Effector CD8-positive, alpha-beta T cell (primary cell): Measurements from ENCODE around the gene PRIM2.
"Not testable (repeated sequence)": the region's sequence is repeated elsewhere in the genome, so short reads cannot be mapped to it uniquely, and the experiment has no call there.

ENCODE experiments used
- DNase-seq: peaks from one replicate; lab custom pipeline; 2025; lab: John Stamatoyannopoulos, UW
- total RNA-seq, 4 experiments: gene quantifications; one replicate each; lab custom pipeline; 2026; lab: John Stamatoyannopoulos, UW

PRIM2 gene
- total RNA-seq, result 11.9 to 24.4 (median 21.9) reads per million in 4 experiments

GRCh38 chr6:57317060-57317943 lies at the start of gene PRIM2:
PRIM2 (plus strand) TSS chr6:57317630; CDS start chr6:57318446, 816 bp downstream.
- peak; percentile 75 for DNase-seq

GRCh38 chr6:57268294-57268640 lies 49.2 kb upstream of the PRIM2 start:
- DNase-seq, result no peak

GRCh38 chr6:57274113-57274824 lies 43.2 kb upstream of the PRIM2 start:
- DNase-seq, result not testable (repeated sequence)

DNA sequence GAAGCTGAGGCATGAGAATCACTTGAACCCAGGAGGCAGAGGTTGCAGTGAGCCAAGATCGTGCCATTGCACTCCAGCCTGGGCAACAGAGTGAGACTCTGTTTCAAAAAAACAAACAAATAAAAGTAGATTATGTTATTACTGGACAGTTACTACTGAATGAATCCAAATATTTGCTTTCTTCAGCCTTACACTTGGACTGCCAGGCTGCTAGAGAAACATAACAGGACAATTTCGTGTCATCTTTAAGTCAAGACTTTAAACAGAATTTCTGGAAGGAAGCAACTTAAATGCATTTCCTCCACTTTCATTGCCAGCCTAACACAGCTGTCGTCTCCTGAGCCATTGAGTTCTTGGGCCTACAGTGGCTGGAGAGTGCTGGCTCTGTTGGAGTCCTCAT lies 42.0 kb upstream of the PRIM2 start:
- DNase-seq, result no peak

DNA sequence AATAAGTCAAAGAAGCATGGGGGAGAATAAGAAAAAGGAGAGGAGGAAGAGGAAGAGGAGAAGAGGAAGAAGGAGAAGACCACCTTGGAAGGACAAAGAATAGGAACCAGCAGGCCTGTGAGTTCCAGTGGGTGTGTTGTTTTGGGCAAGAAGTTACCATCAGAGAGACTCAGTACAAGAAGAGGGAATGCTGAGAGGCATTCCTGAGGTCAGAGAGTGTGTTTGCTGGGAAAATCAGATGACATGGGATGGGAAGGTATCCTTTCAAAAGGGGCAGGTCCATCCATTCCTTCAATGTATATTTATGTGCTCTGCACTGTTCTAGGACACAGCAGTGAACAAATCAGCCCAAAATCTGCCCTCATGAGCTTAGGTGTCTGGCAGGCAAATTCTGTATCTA lies 40.5 kb upstream of the PRIM2 start:
- DNase-seq, result no peak

DNA sequence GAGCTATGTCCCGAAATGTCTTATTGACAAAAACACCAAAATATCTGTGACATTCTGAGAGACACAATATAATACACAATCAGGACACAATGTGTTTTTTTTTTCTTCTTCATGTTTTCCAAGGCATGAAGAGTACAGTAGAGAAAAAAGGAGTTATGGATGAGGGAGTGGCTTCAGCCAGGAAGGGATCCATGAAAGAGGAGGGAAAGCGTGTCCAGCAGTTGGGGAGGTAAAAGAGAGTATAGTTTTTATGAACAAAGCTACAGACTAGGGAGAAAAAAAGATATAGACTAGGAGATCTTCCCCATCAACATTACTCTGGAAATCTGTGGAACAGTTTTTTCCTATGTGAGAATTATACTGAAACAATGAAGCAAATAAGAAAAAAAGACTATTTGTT lies 38.9 kb upstream of the PRIM2 start:
- no peak for DNase-seq

- no peak for DNase-seq
Observed at GRCh38 chr6:57279013-57279412, 38.4 kb upstream of the PRIM2 start.

- DNase-seq, result no peak
Observed at GRCh38 chr6:57283106-57283505, 34.3 kb upstream of the PRIM2 start.

DNA sequence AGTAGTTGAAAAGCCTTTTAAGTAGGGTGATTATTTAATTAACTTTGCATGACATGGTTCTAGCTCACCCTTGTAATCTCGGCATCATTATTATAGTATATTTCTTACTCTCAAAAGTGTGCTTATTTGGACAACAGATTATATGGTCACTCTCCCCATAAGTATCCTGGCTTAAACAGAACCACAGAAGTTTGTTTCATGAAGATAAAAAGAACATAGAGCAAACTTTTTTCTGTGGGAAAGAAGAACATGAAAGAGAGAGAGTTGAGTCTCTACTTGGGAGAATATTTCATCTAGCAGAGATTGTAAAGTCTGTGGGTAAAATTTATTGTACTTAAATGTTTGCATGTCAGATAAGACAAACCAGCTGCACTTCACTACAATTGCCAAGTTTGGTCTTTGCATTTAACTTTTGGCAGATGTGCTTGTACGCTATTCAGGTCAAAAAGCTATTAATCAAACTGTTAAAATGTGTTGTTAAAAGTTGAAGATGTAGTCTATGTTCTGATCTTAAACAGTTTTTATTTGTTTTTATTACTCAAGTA lies 33.4 kb upstream of the PRIM2 start:
- DNase-seq, result no peak

GRCh38 chr6:57288136-57288535 lies 29.3 kb upstream of the PRIM2 start:
- DNase-seq, result not testable (repeated sequence)

DNA sequence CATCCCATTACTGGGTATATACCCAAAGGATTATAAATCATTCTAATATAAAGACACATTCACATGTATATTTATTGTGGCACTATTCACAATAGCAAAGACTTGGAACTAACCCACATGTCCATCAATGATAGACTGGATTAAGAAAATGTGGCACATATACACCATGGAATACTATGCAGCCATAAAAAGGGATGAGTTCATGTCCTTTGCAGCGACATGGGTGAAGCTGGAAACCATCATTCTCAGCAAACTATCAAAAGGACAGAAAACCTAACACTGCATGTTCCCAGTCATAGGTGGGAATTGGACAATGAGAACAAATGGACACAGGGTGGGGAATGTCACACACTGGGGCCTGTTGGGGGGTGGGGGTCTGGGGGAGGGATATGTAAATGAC lies 24.0 kb upstream of the PRIM2 start:
- not testable (repeated sequence) for DNase-seq

- DNase-seq, result no peak
Observed at GRCh38 chr6:57294862-57295445, 22.5 kb upstream of the PRIM2 start.

DNA sequence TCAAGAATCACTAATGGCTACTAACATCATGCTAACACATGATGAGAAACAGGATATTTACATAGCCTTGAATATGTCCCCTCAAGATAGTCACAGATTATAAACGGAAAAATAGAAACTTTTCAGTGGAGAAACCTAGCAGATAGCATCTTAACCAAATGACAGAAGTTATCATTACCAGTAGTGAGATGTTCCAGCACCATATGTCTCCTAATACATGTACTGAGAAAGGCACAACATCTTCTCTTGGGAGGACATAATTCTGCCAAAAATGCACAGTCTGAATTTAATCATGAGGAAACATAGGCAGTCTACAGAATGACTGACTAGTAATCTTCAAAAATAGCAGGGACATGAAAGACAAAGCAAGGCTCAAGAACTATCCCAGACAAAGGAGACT lies 19.9 kb upstream of the PRIM2 start:
- DNase-seq, result no peak

GRCh38 chr6:57298741-57299140 lies 18.7 kb upstream of the PRIM2 start:
- no peak for DNase-seq

GRCh38 chr6:57301757-57302156 lies 15.7 kb upstream of the PRIM2 start:
- DNase-seq, result no peak

GRCh38 chr6:57302477-57302876 lies 15.0 kb upstream of the PRIM2 start:
- no peak for DNase-seq

- DNase-seq, result no peak
Observed at GRCh38 chr6:57303931-57304681, 13.3 kb upstream of the PRIM2 start.

DNA sequence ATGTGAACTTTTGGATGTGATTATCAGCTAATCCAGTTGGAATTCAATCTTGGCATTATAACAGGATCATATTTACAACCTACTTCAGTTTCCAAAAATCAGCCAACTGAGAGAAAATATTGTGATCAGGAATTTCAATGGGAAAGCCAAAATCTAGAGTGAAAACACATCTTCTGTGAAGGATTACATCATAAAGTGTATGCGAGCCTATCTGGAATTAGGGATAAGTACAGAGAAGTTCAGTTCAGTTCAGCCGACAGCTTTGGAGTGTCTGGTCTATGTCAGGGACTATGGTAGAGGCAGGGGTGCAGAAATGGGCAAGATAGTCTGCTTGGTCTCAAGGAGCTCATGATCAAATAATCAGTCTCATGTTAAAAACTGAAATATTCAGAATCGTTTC lies 12.3 kb upstream of the PRIM2 start:
- no peak for DNase-seq

DNA sequence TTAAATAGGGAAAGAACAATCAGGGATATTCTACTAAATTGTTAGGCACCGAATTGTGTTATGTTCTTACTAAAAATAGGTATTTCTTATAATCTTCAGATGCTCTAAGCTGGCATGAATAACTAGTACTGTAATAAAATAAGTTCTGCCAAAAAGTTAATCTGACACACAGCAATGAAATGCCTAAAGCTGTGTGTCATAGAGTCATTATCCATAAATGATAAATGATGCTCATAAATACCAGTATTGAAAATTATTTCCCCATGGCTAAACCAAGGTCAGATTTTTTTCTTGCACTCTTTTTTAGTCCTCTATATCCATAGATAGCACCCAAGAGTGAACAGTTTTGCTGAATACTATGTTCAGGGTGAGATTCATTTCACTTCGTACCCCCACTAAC lies 11.7 kb upstream of the PRIM2 start:
- DNase-seq, result no peak

- no peak for DNase-seq
Observed at GRCh38 chr6:57306273-57306672, 11.2 kb upstream of the PRIM2 start.

GRCh38 chr6:57307850-57308249 lies 9.6 kb upstream of the PRIM2 start:
- no peak for DNase-seq

DNA sequence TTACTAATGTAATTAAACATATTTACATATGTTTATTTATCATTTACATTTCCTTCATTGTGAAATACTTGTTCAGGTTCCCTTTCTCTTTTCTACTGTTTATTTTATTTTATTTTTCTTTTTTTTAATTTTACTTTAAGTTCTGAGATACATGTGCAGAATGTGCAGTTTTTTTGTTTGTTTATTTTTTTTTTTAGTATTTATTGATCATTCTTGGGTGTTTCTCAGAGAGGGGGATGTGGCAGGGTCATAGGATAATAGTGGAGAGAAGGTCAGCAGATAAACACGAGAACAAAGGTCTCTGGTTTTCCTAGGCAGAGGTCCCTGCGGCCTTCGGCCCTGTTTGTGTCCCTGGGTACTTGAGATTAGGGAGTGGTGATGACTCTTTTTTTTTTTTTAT lies 8.7 kb upstream of the PRIM2 start:
- DNase-seq, result not testable (repeated sequence)
